ENCODE results near the gene LRCOL1.
A peak's percentile ranks its signal among the peaks of the same experiment; 100 is the strongest.

LRCOL1 gene

GRCh38 chr12:132581348-132582057 is 28.9 kb downstream of the LRCOL1 start:
- DNase-seq = no peak

- DNase-seq = no peak
Observed at GRCh38 chr12:132580701-132581292, 29.6 kb downstream of the LRCOL1 start.

- no peak for DNase-seq
Observed at GRCh38 chr12:132579744-132580143, 30.6 kb downstream of the LRCOL1 start.

- no peak for DNase-seq
Observed at GRCh38 chr12:132578826-132579225, 31.6 kb downstream of the LRCOL1 start.

GRCh38 chr12:132578118-132578517 is 32.3 kb downstream of the LRCOL1 start:
- no peak for DNase-seq

- no peak for DNase-seq
Observed at GRCh38 chr12:132577191-132577920, 33.0 kb downstream of the LRCOL1 start.

GRCh38 chr12:132576701-132577100 is 33.7 kb downstream of the LRCOL1 start:
- no peak for DNase-seq

- no peak for DNase-seq
Observed at GRCh38 chr12:132575661-132576060, 34.7 kb downstream of the LRCOL1 start.

- DNase-seq = no peak
Observed at GRCh38 chr12:132574271-132574996, 35.9 kb downstream of the LRCOL1 start.

GRCh38 chr12:132572801-132573760 is 37.3 kb downstream of the LRCOL1 start:
- DNase-seq = no peak

GRCh38 chr12:132572106-132572505 is 38.3 kb downstream of the LRCOL1 start:
- no peak for DNase-seq

- DNase-seq = peak; percentile 18
Observed at GRCh38 chr12:132571598-132571997, 38.8 kb downstream of the LRCOL1 start.

GRCh38 chr12:132571051-132571450 is 39.3 kb downstream of the LRCOL1 start:
- no peak for DNase-seq

- DNase-seq = no peak
Observed at GRCh38 chr12:132570635-132571034, 39.7 kb downstream of the LRCOL1 start.

- no peak for DNase-seq
Observed at GRCh38 chr12:132569856-132570480, 40.4 kb downstream of the LRCOL1 start.

- no peak for DNase-seq
Observed at GRCh38 chr12:132568826-132569480, 41.4 kb downstream of the LRCOL1 start.

GRCh38 chr12:132568301-132568700 is 42.1 kb downstream of the LRCOL1 start:
- DNase-seq = no peak

GRCh38 chr12:132566516-132567131 is 43.8 kb downstream of the LRCOL1 start:
- DNase-seq = no peak

- DNase-seq = no peak
Observed at GRCh38 chr12:132565365-132565764, 45.0 kb downstream of the LRCOL1 start.

GRCh38 chr12:132563911-132564310 is 46.5 kb downstream of the LRCOL1 start:
- no peak for DNase-seq

All from EL (cell line).